Nucleus accumbens (tissue), 56 donors: ENCODE measurements around the gene LRCH3.
A peak's percentile ranks its signal among the peaks of the same experiment; 100 is the strongest.

Source experiments
- DNase-seq, 56 donors: peaks; one replicate each; lab custom pipeline; 2025; lab: John Stamatoyannopoulos, UW

The LRCH3 gene

GRCh38 chr3:197833930-197834715 lies 43.1 kb downstream of the LRCH3 start:
- DNase-seq: no peak

DNA sequence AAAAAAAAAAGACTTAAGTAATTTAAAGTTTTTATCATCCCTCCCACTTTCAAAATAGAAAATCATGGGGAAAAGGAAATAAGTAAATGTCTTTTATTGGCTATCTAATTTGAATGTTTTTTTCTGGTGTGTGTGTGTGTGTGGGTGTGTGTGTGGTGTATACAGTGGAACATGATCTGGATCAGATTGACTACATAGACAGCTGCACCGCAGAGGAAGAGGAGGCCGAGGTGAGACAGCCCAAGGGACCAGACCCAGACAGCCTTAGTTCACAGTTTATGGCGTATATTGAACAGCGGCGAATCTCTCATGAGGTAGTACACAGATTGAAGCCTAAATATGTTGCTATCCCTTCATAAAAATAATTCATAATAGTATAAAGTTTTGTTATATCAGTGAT lies 44.5 kb downstream of the LRCH3 start:
- no peak for DNase-seq

DNA sequence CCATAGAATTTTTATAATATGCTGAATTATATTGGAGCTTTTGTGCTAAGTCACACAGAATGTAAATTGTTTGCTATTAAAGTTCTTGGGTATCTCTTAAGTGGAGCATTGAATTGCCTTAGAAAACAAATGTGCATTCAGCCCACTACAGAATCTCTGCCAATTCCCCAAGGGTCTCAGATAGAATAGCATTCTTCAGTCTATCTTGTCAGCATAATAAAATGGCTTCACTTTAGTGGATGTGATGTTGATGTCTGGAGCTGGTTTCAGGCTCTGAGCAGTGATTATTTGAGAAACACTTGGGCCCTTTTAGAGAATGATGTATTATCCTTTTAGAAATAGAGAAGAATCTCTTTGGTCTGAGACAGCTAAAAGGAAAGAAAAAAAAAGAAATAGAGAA lies 45.2 kb downstream of the LRCH3 start:
- no peak for DNase-seq

GRCh38 chr3:197837282-197837681 lies 46.2 kb downstream of the LRCH3 start:
- no peak for DNase-seq

DNA sequence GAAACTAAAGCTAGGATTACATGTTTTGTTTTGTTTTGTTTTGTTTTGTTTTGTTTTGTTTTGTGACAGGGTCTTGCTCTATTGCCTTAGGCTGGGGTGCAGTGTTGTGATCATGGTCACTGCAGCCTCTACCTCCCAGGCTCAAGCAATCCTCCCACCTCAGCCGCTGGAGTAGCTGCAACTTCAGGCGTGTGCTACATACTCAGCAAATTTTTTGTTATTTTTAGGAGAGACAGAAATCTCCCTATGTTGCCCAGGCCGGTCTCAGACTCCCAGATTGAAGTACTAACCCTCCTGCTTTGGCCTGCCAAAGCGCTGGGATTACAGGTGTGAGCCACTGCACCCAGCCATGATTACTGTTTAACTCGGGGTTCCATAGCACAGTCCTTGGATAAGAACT lies 50.7 kb downstream of the LRCH3 start:
- no peak for DNase-seq

GRCh38 chr3:197846491-197846890 lies 55.4 kb downstream of the LRCH3 start:
- no peak for DNase-seq

DNA sequence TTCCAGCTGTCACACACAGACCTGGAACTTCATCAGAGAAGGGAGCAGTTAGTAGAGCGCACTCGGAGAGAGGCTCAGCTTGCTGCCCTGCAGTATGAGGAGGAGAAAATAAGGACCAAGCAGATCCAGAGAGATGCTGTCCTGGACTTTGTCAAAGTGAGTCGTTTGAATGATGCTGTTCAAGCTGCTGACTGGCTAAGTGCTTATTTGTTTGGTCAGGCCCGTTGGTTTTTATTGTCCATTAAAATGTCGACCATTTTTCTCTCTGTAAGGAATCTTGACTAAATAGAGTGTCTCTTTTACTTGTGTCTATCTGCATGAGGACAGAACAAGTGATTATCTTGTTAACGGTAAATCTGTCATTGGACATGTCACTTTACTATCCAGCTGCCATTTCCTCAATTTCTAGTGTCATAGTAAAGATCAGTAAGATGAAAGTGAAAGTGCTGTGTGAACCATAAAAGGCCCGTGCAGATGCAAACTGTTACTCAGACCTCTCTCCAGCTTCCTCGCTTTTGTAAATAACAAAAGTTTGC lies 56.9 kb downstream of the LRCH3 start:
- DNase-seq: peak in 10 of 56 donors; percentile 1 to 16 (median 4)

GRCh38 chr3:197854596-197855343 lies 63.7 kb downstream of the LRCH3 start:
- DNase-seq: no peak

DNA sequence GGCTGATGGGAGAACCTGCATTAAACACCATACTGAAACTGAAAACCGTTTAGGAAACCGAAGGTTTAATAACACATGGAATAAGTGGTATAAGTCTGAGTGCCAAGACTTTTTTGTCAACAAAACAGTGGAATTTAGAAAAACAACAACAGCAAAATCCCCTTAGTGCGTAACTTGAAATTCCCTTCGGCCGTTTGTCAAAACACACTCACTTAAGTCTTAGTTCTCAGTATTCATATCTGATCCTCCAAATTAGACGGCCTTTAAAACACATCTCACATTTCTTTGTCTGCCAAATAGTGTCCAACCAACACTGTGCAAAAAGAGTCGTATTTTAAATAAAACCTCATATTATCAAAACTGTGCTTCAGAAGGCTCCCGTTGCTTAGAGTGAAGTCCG lies 64.5 kb downstream of the LRCH3 start:
- no peak for DNase-seq

DNA sequence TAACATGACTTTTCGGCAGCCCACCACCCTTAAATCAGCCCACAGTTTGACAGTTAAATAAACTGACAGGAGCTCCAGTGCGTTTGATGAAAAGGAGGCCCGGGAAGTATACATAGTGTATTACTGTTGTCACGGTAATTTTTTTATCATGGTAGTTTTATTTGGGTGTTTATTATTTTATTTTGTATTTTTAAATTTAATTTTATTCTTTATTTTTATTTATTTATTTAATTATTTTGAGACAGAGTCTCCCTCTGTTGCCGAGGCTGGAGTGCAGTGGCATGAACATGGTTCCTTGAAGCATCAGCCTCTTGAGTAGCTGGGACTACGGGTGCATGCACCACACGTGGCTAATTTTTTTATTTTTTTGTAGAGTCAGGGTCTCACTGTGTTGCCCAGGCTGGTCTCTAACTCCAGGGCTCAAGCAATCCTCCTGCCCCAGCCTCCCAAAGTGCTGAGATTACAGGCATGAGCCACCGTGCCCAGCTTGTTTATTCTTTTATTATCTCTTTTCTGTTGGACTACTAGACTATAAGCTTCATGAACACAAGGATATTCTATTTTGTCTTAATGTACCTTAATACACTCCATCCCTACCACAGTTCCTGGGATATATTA lies 65.3 kb downstream of the LRCH3 start:
- no peak for DNase-seq

- DNase-seq: no peak
Observed at GRCh38 chr3:197858133-197858532, 67.1 kb downstream of the LRCH3 start.

DNA sequence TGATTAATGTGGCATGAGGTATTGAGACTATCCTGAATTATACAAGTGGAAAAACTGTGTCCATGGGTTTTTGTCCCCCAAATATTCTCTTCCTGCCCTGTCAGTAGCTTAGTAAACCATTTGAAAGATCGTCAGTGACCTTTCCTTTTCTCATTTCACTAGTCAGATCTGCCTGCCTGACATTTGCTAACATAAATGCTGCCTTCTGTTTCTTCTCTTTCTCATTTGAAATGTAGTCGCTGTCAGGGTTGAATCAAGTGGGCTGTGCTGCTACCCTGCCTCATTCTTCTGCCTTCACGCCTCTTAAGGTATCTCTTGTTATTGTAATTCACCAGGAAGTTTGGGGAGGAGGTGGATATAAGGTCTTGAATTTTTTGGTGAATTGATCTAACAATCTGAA lies 67.5 kb downstream of the LRCH3 start:
- no peak for DNase-seq

DNA sequence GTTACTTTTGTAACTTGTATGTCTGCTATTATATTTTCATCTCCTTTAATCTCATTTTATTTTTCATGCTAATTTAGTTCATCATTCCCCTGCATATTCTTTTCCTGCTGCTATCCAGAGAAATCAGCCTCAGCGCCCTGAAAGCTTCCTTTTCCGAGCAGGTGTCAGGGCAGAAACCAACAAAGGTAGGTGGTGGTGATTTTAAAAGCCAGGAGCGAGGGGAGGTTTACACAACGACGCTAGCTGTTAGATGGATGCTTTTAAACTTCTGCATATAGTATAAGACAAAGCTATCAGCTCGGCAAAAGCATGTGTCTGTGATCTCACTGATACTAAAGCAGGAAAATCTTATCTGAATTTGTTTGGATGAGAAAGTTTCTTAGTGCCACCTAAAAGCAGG lies 75.0 kb downstream of the LRCH3 start:
- DNase-seq: no peak

- no peak for DNase-seq
Observed at GRCh38 chr3:197873329-197873728, 82.3 kb downstream of the LRCH3 start.

DNA sequence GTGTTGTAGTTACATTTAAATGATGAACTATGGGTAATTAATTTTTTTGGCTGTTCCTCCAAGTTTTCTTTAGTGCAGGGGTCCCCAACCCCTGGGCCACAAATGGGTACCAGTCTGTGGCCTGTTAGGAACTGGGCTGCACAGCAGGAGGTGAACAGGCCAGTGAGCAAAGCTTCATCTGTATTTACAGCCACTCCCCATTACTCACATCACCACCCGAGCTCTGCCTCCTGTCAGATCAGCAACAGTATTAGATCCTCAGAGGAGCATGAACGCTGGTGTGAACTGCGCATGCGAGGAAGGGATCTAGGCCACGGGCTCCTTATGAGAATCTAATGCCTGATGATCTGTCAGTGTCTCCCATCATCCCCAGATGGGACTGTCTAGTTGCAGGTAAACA lies 83.0 kb downstream of the LRCH3 start:
- DNase-seq: no peak

DNA sequence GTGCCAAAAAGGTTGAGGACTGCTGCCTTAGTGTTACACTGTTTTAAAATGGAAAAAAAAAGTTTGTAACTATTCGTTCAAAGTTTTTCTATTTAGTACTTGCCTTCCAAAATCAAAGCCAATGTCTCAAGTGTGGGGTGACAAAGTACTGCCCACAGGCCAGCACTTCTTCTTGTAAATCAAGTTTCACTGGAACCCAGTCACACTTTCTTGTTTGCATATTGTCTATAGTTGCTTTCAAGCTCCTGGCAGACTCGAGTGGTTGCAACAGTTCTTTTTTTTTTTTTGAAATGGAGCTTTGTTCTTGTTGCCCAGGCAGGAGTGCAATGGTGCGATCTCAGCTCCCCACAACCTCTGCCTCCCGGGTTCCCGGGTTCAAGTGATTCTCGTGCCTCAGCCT lies 83.6 kb downstream of the LRCH3 start:
- no peak for DNase-seq

- no peak for DNase-seq
Observed at GRCh38 chr3:197877902-197878301, 86.8 kb downstream of the LRCH3 start.

GRCh38 chr3:197878427-197878826 lies 87.4 kb downstream of the LRCH3 start:
- DNase-seq: no peak

- DNase-seq: peak in 1 of 56 donors; percentile 3
Observed at GRCh38 chr3:197880491-197881269, 89.6 kb downstream of the LRCH3 start.

- no peak for DNase-seq
Observed at GRCh38 chr3:197881270-197881969, 90.4 kb downstream of the LRCH3 start.
